SU-DHL-6 (cell line): ENCODE results near the gene SLC37A2.

Source experiments
- CTCF ChIP-seq: fragments of 200-600 bp; sonication (generic); IDR thresholded peaks from one replicate; pipeline ENCODE4 v1.5.1; 2017; ENCODE audit warnings: antibody characterized with exemption, mild to moderate bottlenecking, low read length, moderate library complexity; ENCODE audit not compliant: insufficient read depth, poor library complexity, severe bottlenecking
- EZH2phosphoT487 ChIP-seq: fragments of 200-600 bp; sonication (generic), shearing (Covaris generic); conservative IDR thresholded peaks from 2 replicates; pipeline ENCODE4 v1.6.1; 2018; ENCODE audit warnings: mild to moderate bottlenecking, antibody characterized with exemption, low read length, moderate library complexity, mixed read lengths

DNA sequence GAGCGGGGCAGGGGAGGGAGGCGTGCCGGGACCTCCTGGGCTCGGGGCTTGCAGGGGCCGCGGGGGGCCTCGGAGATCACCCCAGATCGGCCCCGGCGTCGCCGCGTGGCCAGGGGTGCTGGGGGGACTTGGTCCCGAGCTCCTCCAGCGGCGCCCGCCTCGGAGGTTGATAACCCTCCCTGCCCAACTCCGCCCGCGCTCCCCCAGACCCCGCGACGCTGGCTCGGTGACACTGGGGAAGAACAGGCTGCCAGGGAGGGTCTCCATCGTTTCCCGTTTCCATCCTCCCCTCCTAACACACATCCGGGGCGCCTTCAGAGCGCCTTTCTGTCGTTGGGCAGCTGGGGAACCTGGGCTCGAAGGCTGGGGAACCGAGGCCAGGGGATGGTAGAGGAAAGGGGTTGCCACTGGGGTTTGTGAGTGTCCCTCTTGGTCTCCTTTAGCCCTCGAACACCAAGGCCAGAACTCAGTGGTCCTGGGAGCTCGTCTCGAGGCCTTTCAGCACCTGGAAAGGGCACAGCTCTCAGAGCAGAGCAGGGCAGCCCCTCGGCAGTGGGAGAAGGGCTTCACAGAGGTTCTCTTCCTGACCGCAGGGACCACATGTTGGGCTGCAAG, 431 bp downstream of the SLC37A2 start:
- TF ChIP-seq CTCF (no peak), EZH2phosphoT487 (no peak)
